Measurements from ENCODE around the gene L3MBTL4. TPM values are rescaled to one million over a fixed set of nuclear protein-coding genes. Genes with fewer than 3 reads are reported as not detected.

The L3MBTL4 gene
- total RNA-seq, 1 donor from 2014 or later: 0.34 TPM

DNA sequence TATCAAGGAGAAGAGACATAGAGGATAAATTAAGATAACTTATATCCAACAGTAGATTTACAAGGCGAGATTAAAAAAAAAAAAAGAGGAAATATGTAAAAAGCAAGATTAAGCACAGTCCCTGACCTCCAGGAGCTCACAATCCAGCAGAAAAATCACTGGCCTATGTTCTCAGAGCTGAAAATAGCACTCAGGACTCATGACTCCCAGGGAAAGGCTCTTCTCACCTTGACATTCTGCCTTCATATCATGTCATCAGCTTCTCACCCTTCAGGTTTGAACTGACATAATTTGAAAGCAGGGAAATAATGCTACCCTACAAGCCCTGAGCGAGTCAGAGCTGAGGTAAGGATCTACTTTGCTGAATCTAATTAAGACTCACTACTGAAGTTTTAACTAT lies 82.8 kb downstream of the L3MBTL4 start:
- Mint-ChIP-seq H3K4me3 (no peak overlapping the region), H3K27me3 (ENCODE audit: insufficient read depth, low read depth) (peaks cover 2% of the 10 kb centered on the region), H3K9me3 (peaks cover 4% of the 10 kb centered on the region), H3K4me1 (no peaks in the 10 kb centered on the region), H3K36me3 (no peaks in the 10 kb centered on the region), H3K27ac (no peak overlapping the region)
- TF ChIP-seq EZH2 (IDR thresholded peaks at IDR 0.05) (no peak), EZH2phosphoT487 (IDR thresholded peaks at IDR 0.05) (no peak)
- TF ChIP-seq, protein P1, sequence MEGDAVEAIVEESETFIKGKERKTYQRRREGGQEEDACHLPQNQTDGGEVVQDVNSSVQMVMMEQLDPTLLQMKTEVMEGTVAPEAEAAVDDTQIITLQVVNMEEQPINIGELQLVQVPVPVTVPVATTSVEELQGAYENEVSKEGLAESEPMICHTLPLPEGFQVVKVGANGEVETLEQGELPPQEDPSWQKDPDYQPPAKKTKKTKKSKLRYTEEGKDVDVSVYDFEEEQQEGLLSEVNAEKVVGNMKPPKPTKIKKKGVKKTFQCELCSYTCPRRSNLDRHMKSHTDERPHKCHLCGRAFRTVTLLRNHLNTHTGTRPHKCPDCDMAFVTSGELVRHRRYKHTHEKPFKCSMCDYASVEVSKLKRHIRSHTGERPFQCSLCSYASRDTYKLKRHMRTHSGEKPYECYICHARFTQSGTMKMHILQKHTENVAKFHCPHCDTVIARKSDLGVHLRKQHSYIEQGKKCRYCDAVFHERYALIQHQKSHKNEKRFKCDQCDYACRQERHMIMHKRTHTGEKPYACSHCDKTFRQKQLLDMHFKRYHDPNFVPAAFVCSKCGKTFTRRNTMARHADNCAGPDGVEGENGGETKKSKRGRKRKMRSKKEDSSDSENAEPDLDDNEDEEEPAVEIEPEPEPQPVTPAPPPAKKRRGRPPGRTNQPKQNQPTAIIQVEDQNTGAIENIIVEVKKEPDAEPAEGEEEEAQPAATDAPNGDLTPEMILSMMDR (IDR thresholded peaks at IDR 0.05): no peak
- no peaks in the 10 kb centered on the region for H3K4me1 ChIP-seq
- H3K9me3 ChIP-seq (ENCODE audit: low read depth): no peaks in the 10 kb centered on the region
- no peaks in the 10 kb centered on the region for H3K27me3 ChIP-seq
- no peak overlapping the region for H3K4me3 ChIP-seq
- no peak overlapping the region for H2AFZ ChIP-seq (replicated peaks)
- H4K20me1 ChIP-seq (ENCODE audit: low read depth): no peaks in the 10 kb centered on the region
- no peak overlapping the region for H3K27ac ChIP-seq
- H3K79me2 ChIP-seq (ENCODE audit: low read depth): no peaks in the 10 kb centered on the region
- no peak for DNase-seq (ENCODE audit: low spot score)
- H3K4me2 ChIP-seq: no peak overlapping the region
- no peaks in the 10 kb centered on the region for H3F3A ChIP-seq (ENCODE audit: low read depth)
- no peaks in the 10 kb centered on the region for H3K36me3 ChIP-seq
- no peak overlapping the region for H3K9ac ChIP-seq

DNA sequence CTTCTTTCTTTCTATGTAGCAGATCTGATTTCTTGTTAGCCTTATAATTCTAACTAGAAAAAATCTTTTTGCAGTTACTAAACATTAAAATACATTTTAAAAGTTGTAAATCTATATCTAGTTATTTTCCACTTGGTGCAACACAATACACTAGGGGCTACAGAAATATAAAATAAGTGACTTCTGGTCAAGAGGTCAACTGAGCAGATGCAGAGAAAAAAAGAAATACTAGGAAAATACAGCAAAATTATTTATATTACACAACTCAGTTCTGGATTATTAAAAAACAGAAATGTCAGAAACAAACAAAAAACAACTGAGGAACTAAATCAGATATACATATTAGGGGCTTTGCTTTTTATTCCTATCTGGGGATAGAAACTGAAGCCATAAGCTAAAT lies 83.9 kb downstream of the L3MBTL4 start:
- Mint-ChIP-seq H3K9me3 (peaks cover 4% of the 10 kb centered on the region), H3K27me3 (ENCODE audit: insufficient read depth, low read depth) (peaks cover 2% of the 10 kb centered on the region), H3K4me3 (no peak overlapping the region), H3K27ac (no peak overlapping the region), H3K36me3 (no peaks in the 10 kb centered on the region), H3K4me1 (no peaks in the 10 kb centered on the region)
- Histone ChIP-seq H3K79me2 (ENCODE audit: low read depth) (no peaks in the 10 kb centered on the region), H3K4me2 (no peak overlapping the region), H2AFZ (replicated peaks) (no peak overlapping the region), H3K36me3 (no peaks in the 10 kb centered on the region), H3K27me3 (no peaks in the 10 kb centered on the region), H3K4me1 (no peaks in the 10 kb centered on the region), H3K9me3 (ENCODE audit: low read depth) (no peaks in the 10 kb centered on the region), H3F3A (ENCODE audit: low read depth) (no peaks in the 10 kb centered on the region), H3K4me3 (no peak overlapping the region), H4K20me1 (ENCODE audit: low read depth) (no peaks in the 10 kb centered on the region), H3K9ac (no peak overlapping the region), H3K27ac (no peak overlapping the region)
- DNase-seq (ENCODE audit: low spot score): no peak
- TF ChIP-seq EZH2 (IDR thresholded peaks at IDR 0.05) (no peak), EZH2phosphoT487 (IDR thresholded peaks at IDR 0.05) (no peak)
- TF ChIP-seq, protein P1 (IDR thresholded peaks at IDR 0.05): no peak

DNA sequence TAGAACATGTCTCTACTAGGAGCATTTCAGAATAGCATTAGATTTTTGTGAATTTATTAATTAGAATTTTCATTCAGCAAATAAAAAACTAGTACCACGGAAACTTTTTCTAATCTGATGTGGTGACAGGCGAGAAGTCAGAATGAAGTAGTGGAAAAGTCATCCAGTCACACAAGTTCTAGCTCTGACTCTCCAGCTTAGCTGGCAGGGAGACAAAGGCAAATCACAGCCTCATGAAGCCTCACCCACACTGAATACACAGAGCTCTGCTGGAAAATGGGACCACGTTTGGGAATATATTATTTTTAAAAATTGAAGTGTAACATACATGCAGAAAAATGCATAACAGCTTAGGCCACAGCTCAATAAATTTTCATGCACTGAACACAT lies 86.1 kb downstream of the L3MBTL4 start:
- H3K9me3 Mint-ChIP-seq: peaks cover 4% of the 10 kb centered on the region
- no peak overlapping the region for H3K27ac Mint-ChIP-seq
- Histone ChIP-seq H3K79me2 (ENCODE audit: low read depth) (no peaks in the 10 kb centered on the region), H3K4me2 (no peak overlapping the region), H3K4me1 (no peaks in the 10 kb centered on the region), H3K9me3 (ENCODE audit: low read depth) (no peaks in the 10 kb centered on the region), H4K20me1 (ENCODE audit: low read depth) (no peaks in the 10 kb centered on the region), H3K36me3 (no peaks in the 10 kb centered on the region), H3K9ac (no peak overlapping the region), H3K27ac (no peak overlapping the region), H2AFZ (replicated peaks) (no peak overlapping the region), H3F3A (ENCODE audit: low read depth) (no peaks in the 10 kb centered on the region), H3K4me3 (no peak overlapping the region), H3K27me3 (no peaks in the 10 kb centered on the region)
- TF ChIP-seq EZH2phosphoT487 (IDR thresholded peaks at IDR 0.05) (no peak), EZH2 (IDR thresholded peaks at IDR 0.05) (no peak)
- TF ChIP-seq, protein P1 (IDR thresholded peaks at IDR 0.05): no peak
- H3K4me1 Mint-ChIP-seq: no peaks in the 10 kb centered on the region
- peaks cover 2% of the 10 kb centered on the region for H3K27me3 Mint-ChIP-seq (ENCODE audit: insufficient read depth, low read depth)
- no peak overlapping the region for H3K4me3 Mint-ChIP-seq
- no peaks in the 10 kb centered on the region for H3K36me3 Mint-ChIP-seq
- DNase-seq (ENCODE audit: low spot score): no peak

Data from neural progenitor cell (in vitro differentiated cells).